ENCODE results near the gene BGLAP.

GRCh38 chr1:156266051-156266450 is 24.1 kb downstream of the BGLAP start:
- TF ChIP-seq GATA2 (IDR thresholded peaks at IDR 0.05; ENCODE audit: low read depth, low read length): no peak
- TF ChIP-seq GATA3 (IDR thresholded peaks at IDR 0.05; ENCODE audit: low read depth, low read length): no peak

Data from SH-SY5Y (cell line).